MCF 10A (cell line): ENCODE measurements around the gene PNPLA1. TPM values are rescaled to one million over a fixed set of nuclear protein-coding genes. Genes with fewer than 3 reads are reported as not detected.

ENCODE experiments used
- BruUV-seq: library from RNA; stranded (reverse); fragments of 400-500 nt; replicated peaks from 2 replicates; lab custom pipeline; 2021; lab: Mats Ljungman, UMichigan
- CTCF ChIA-PET: fragments of 300-600 bp; sonication (Branson Sonifier 250); formaldehyde crosslinking; extraction: SDS; loops from one replicate; lab custom pipeline; 2021; ENCODE audit warnings: antibody characterized with exemption, inconsistent platforms; lab: Yijun Ruan, JAX
- POLR2A ChIA-PET: fragments of 300-600, 350-650 bp; sonication (Branson Sonifier 250); formaldehyde crosslinking; extraction: SDS; loops from one replicate; lab custom pipeline; 2020; ENCODE audit warnings: antibody characterized with exemption, inconsistent platforms; lab: Yijun Ruan, JAX
- DNase-seq: peaks from one replicate; pipeline ENCODE4 v3.0.0-alpha.2; 2018; ENCODE audit not compliant: unreplicated experiment
- H3K27ac Mint-ChIP-seq: one replicate; pipeline ENCODE4 v1.8.0; 2022; ENCODE audit warnings: mild to moderate bottlenecking, low read depth, mixed read lengths; ENCODE audit not compliant: unreplicated experiment
- H3K27me3 Mint-ChIP-seq: one replicate; pipeline ENCODE4 v1.8.0; 2022; ENCODE audit warnings: mixed read lengths; ENCODE audit not compliant: insufficient read depth, unreplicated experiment
- H3K36me3 Mint-ChIP-seq: one replicate; pipeline ENCODE4 v1.8.0; 2022; ENCODE audit warnings: mild to moderate bottlenecking, moderate library complexity, mixed read lengths; ENCODE audit not compliant: insufficient read depth, unreplicated experiment
- H3K4me1 Mint-ChIP-seq: one replicate; pipeline ENCODE4 v1.8.0; 2022; ENCODE audit warnings: mixed read lengths; ENCODE audit not compliant: insufficient read depth, unreplicated experiment
- H3K4me3 Mint-ChIP-seq: one replicate; pipeline ENCODE4 v1.8.0; 2022; ENCODE audit warnings: mild to moderate bottlenecking, moderate library complexity, mixed read lengths; ENCODE audit not compliant: unreplicated experiment
- H3K9me3 Mint-ChIP-seq: one replicate; pipeline ENCODE4 v1.8.0; 2022; ENCODE audit warnings: mixed read lengths; ENCODE audit not compliant: unreplicated experiment
- intact Hi-C: fragments of 100-400 bp; cut with micrococcal nuclease; formaldehyde crosslinking; loops from 2 replicates; pipeline ENCODE4 v1.14.1; 2022
- total RNA-seq: library from RNA; stranded (reverse); gene quantifications from 2 replicates; pipeline ENCODE4 v1.2.3, GENCODE V29; 2022
- TF ChIP-seq, protein P1 (sequence below): fragments of 200-600 bp; IDR thresholded peaks from one replicate; pipeline ENCODE4 v1.8.0; 2022; ENCODE audit warnings: antibody characterized with exemption, mild to moderate bottlenecking; ENCODE audit not compliant: unreplicated experiment

PNPLA1 gene
- total RNA-seq, 1 experiment from 2014 or later: not detected

DNA sequence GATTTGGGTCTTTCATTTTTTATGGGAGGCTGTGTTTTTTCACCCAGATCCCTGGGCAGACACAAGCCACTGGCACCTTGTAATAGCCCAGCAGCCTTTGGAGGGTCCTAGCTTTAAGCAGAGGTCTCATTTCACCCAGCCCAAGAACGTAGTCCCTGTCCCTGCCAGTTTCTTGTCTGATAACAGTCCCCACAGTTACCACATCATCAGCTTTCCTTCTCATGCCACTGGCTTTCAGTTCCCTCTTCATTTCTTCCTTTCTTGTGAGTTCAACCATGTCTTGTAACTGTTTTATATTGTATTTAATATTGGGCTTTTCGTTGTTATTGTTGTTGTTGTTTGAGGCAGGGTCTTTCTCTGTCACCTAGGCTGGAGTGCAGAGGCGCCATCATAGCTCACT, 10.6 kb downstream of the PNPLA1 start:
- no peak for DNase-seq
- TF ChIP-seq, protein P1, sequence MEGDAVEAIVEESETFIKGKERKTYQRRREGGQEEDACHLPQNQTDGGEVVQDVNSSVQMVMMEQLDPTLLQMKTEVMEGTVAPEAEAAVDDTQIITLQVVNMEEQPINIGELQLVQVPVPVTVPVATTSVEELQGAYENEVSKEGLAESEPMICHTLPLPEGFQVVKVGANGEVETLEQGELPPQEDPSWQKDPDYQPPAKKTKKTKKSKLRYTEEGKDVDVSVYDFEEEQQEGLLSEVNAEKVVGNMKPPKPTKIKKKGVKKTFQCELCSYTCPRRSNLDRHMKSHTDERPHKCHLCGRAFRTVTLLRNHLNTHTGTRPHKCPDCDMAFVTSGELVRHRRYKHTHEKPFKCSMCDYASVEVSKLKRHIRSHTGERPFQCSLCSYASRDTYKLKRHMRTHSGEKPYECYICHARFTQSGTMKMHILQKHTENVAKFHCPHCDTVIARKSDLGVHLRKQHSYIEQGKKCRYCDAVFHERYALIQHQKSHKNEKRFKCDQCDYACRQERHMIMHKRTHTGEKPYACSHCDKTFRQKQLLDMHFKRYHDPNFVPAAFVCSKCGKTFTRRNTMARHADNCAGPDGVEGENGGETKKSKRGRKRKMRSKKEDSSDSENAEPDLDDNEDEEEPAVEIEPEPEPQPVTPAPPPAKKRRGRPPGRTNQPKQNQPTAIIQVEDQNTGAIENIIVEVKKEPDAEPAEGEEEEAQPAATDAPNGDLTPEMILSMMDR: no peak
- H3K27ac Mint-ChIP-seq: no peak overlapping the region
- CTCF ChIA-PET: interaction anchor here (0.7 to 1.1 kb wide), 2 partner anchors 20 to 915 kb away, joined by 3 read pairs; no protein-coding TSS in a partner anchor
- POLR2A ChIA-PET: interaction anchor here (0.7 to 1.8 kb wide), 2 partner anchors 9 to 103 kb away, joined by 3 to 4 read pairs; no protein-coding TSS in a partner anchor
- no peaks in the 10 kb centered on the region for H3K9me3 Mint-ChIP-seq
- H3K4me1 Mint-ChIP-seq: no peaks in the 10 kb centered on the region
- intact Hi-C loops: no loop called here
- H3K27me3 Mint-ChIP-seq: peaks cover 67% of the 10 kb centered on the region
- BruUV-seq: no TSS peak
- H3K36me3 Mint-ChIP-seq: no peaks in the 10 kb centered on the region
- H3K4me3 Mint-ChIP-seq: no peak overlapping the region

DNA sequence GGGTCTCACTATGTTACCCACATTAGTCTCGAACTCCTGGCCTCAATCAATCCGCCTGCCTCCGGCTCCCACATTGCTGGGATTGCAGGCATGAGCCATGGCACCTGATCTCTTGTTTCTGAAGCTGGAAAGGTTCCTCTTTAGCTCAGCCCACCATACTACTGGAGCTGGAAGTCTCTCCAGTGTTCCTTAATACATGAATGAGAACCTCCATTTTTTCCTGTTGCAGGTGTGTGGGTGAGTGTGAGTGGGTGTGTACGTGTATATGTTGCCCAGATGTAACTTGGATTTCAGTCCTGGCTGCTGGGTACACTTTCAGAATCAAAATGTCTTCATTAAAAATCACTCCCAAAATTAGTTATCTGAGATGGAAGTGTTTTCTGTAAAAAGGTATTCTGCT, 11.1 kb downstream of the PNPLA1 start:
- H3K36me3 Mint-ChIP-seq: no peaks in the 10 kb centered on the region
- peaks cover 67% of the 10 kb centered on the region for H3K27me3 Mint-ChIP-seq
- intact Hi-C loops: no loop called here
- H3K27ac Mint-ChIP-seq: no peak overlapping the region
- H3K4me3 Mint-ChIP-seq: no peak overlapping the region
- H3K9me3 Mint-ChIP-seq: no peaks in the 10 kb centered on the region
- H3K4me1 Mint-ChIP-seq: peaks cover 4% of the 10 kb centered on the region
- POLR2A ChIA-PET: interaction anchor here (0.7 to 1.8 kb wide), 2 partner anchors 10 to 103 kb away, joined by 3 to 4 read pairs; no protein-coding TSS in a partner anchor
- TF ChIP-seq, protein P1: no peak
- DNase-seq: no peak
- no TSS peak for BruUV-seq
- CTCF ChIA-PET: interaction anchor here (1.1 kb wide), 1 partner anchor 20 kb away, joined by 3 read pairs; no protein-coding TSS in a partner anchor

DNA sequence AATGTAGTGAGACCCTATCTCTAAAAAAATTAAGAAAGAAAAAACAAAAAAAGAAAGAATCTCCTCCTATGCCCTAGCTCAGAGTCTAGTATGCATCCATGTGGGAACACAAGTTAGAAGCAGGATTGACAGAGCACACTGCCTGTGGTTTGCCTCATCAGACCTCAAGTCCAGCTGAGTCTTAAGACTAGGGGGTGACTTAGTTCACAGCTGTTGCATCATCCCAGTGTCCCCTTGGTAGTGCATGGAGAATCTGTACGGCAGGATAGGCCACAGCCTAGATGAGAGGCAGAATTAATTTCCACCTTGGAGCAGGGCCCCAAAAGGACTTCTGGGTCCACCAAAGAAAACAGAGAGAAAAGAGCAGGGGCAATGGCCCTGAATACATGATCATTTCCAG, 13.7 kb downstream of the PNPLA1 start:
- H3K9me3 Mint-ChIP-seq: no peaks in the 10 kb centered on the region
- intact Hi-C loops: no loop called here
- H3K27ac Mint-ChIP-seq: no peak overlapping the region
- peaks cover 5% of the 10 kb centered on the region for H3K4me1 Mint-ChIP-seq
- no TSS peak for BruUV-seq
- no peak for DNase-seq
- POLR2A ChIA-PET: no interaction called here
- no peak overlapping the region for H3K4me3 Mint-ChIP-seq
- H3K27me3 Mint-ChIP-seq: peaks cover 61% of the 10 kb centered on the region
- TF ChIP-seq, protein P1: no peak
- no peaks in the 10 kb centered on the region for H3K36me3 Mint-ChIP-seq
- CTCF ChIA-PET: interaction anchor here (1.3 kb wide), 1 partner anchor 189 kb away, joined by 4 read pairs; no protein-coding TSS in a partner anchor

DNA sequence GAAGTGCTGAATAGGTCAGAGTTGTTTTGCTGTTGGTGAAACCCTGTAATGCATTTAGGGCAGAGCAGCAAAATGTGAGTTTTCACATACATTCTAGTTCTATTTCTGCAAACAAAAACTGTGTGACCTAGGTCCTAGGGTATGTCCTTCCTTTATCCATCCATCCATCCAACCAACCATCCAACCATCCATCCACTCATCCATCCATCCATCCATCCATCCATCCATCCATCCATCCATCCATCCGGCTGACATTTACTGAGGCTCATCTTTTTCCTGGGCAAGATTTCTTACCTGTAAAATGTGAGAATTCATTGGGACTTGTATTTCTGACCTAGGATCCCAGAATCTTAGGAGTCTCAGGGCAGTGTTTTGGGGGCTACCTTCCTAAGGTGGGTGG, 14.5 kb downstream of the PNPLA1 start:
- peaks cover 54% of the 10 kb centered on the region for H3K27me3 Mint-ChIP-seq
- ChIA-PET CTCF (no interaction called here), POLR2A (no interaction called here)

More for the DNA sequence above, 14.5 kb downstream of the PNPLA1 start:
- no peak for DNase-seq
- H3K4me3 Mint-ChIP-seq: no peak overlapping the region
- peaks cover 5% of the 10 kb centered on the region for H3K4me1 Mint-ChIP-seq
- H3K27ac Mint-ChIP-seq: no peak overlapping the region
- TF ChIP-seq, protein P1: no peak
- no peaks in the 10 kb centered on the region for H3K9me3 Mint-ChIP-seq
- intact Hi-C loops: no loop called here
- H3K36me3 Mint-ChIP-seq: no peaks in the 10 kb centered on the region
- BruUV-seq: no TSS peak
